Lower leg skin (tissue), 4 donors: ENCODE data around the gene CGB1. TPM values are rescaled to one million over a fixed set of nuclear protein-coding genes. Genes with fewer than 3 reads are reported as not detected.
"Not testable (repeated sequence)": the region's sequence is repeated elsewhere in the genome, so short reads cannot be mapped to it uniquely, and the experiment has no call there.

Source experiments
- DNase-seq, 2 donors: peaks; one replicate each; pipeline ENCODE4 v3.0.0-alpha.2; 2019; ENCODE audit warnings: low spot score in 2 of 2
- H3K4me3 ChIP-seq: fragments of 200-600 bp; sonication (generic); 2 replicates; pipeline ENCODE4 v1.5.1; 2017; ENCODE audit warnings: mild to moderate bottlenecking, low read depth; ENCODE audit not compliant: poor library complexity, severe bottlenecking
- CTCF ChIP-seq, 3 donors: fragments of 450-650 bp; IDR thresholded peaks; one replicate each; pipeline ENCODE4 v1.5.1; 2016; ENCODE audit warnings: antibody characterized with exemption in 3 of 3, mild to moderate bottlenecking in 3 of 3, moderate library complexity in 2 of 3
- POLR2A ChIP-seq, 2 donors: fragments of 450-650 bp; IDR thresholded peaks; one replicate each; pipeline ENCODE4 v1.6.1; 2016 to 2017; ENCODE audit warnings: antibody characterized with exemption in 2 of 2, mild to moderate bottlenecking in 1 of 2, moderate library complexity in 1 of 2
- WGBS, 2 donors: methylation state at CpG; one replicate each; pipeline ENCODE4 v1.1.5; 2018; 5-methylcytosine and 5-hydroxymethylcytosine counted together
- intact Hi-C: fragments of 100-400 bp; cut with DNase I; formaldehyde crosslinking; loops from one replicate; pipeline ENCODE4 v1.15.0; 2023; ENCODE audit warnings: low total_unique reads
- total RNA-seq, 4 donors: library from RNA; depleted of rRNA; stranded (reverse); fragments of >200 nt; gene quantifications; one replicate each; pipeline ENCODE4 v1.1.0, GENCODE V29; 2016

Gene CGB1
- total RNA-seq, 4 donors from 2014 or later: 2.2 TPM; not detected in 3

GRCh38 chr19:49061000-49061399 lies 24.3 kb upstream of the CGB1 start:
- no peak overlapping the region for H3K4me3 ChIP-seq
- 95 to 100% methylated on average over 2 of the region's 2 CpGs for WGBS, 2 donors
- no peak for DNase-seq
- TF ChIP-seq POLR2A (IDR thresholded peaks at IDR 0.05) (no peak), CTCF (IDR thresholded peaks at IDR 0.05) (no peak)
- intact Hi-C loops: no loop called here

DNA sequence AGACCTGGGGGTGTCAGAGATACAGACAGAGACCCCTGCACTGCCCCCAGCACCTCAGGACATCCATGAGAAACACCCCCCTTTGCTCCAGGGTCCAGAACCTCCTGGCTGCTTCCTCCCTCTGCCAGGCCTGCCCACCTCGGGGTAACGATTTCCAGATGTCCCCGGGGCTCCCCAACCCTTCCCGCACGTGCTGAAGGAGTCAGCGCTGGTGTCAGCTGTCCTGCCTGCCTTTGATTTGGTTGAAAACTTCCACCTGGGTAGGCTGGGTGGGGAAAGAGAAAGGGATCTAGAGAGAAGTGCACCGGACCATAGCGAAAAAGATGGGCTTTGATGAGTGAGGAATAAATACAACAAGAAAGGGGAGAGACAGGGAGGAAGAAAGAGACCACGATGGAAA lies 22.4 kb upstream of the CGB1 start:
- no peak for DNase-seq
- TF ChIP-seq POLR2A (IDR thresholded peaks at IDR 0.05) (no peak), CTCF (IDR thresholded peaks at IDR 0.05) (no peak)
- intact Hi-C loops: no loop called here
- WGBS, 2 donors: 34 to 37% methylated on average over 9 of the region's 9 CpGs
- H3K4me3 ChIP-seq: no peak overlapping the region

DNA sequence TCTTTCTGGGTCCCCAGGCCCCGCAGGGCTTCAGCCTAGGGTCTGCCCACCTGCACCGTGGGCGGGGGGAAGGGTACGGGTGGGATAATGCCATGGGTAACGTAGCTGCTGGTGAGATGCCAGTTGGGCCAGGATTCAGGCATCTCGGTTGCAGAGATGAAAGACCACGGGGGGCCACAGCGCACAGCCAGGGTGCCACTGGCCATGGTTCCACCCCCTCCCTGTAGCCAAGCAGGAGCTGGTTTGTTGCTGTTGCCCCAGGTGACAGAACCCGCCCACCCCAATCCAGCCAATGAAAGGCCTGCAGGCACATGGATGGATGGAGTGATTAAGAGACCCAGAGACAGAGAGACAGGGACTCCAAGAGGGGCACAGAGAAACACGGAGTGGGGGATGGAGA lies 21.9 kb upstream of the CGB1 start:
- TF ChIP-seq POLR2A (IDR thresholded peaks at IDR 0.05) (no peak), CTCF (IDR thresholded peaks at IDR 0.05) (no peak)
- WGBS, 2 donors: 32 to 45% methylated on average over 10 of the region's 10 CpGs
- H3K4me3 ChIP-seq: no peak overlapping the region
- intact Hi-C loops: no loop called here
- DNase-seq: no peak

DNA sequence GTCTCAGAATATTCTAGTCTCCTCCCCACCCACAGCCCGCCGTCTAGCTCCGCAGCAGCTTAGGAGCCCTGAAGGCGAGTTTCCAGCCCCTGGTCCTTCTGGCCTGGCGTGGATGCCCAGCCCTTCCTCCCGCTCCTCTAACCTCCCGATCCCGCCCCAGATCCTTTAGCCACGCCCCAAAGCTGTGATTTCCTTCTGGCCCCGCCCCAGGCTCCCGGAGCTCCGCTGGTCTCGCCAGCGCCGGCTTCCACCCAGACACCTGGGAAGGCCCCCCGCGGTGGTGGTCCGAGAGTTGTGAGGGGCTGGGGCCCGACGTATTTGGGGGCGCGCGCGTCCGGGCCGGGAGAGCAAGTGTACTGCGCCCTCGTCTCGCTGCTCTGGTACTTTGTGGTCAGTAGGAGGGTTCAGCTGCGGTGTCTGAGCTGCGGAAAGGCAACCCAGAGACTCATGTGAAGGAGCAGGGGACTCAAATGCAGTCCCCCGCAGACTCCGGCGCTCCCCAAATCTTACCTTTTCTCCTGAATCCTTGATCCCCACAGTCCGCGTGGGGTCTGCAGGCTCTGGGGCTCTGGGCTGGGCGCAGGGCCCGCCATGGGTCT lies 21.0 kb upstream of the CGB1 start, which contains the start of gene CGB7:
CGB7 (minus strand) TSS at position 114 of the 599 bp plus-strand sequence. CDS start 2,374 bp downstream, outside the sequence.
- WGBS, 2 donors: 3 to 4% methylated on average over 21 to 31 of the region's 38 CpGs
- DNase-seq: peak; percentile 67 to 95
- intact Hi-C loops: no loop called here
- peak within 1 kb of the TSS; percentile 13 for H3K4me3 ChIP-seq
- no peak for TF ChIP-seq POLR2A (IDR thresholded peaks at IDR 0.05)
- no peak for TF ChIP-seq CTCF (IDR thresholded peaks at IDR 0.05)

DNA sequence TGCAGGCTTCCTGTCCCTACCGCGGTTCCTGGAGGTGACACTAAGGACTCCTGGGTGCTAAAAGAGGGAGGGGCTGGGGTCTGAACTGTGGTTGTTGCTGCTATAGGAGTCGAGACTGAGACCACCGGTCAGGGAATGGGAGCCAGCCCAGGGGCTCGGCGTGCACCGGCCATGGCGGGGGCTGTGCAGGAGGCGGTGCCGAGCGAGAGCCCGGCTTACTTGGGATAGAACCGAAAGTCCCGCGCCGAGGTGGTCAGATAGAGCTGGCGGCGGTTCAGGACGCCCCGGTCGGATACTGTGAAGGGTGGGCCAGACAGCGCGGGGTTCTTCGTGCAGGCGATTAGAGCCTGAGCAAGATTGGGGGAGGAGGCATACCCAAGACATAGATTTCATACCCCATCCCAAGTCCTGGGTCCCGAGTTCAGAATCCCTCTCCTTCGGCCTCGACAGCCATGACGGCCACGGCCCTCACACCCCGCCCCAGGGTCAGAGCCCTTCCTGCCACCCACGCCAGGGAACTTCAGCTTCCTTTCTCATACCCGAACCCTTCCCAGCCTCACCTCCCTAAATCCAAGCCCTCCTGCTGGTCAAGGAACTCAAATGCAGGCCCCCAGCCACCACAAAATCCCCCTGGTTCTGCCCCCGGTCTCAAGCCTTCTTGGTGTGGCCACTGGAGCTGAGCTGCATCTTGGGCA lies 20.4 kb upstream of the CGB1 start:
- intact Hi-C loops, DNase-seq: not testable (repeated sequence)
- WGBS, 2 donors: 2 to 4% methylated on average over 27 to 30 of the region's 34 CpGs
- peak overlapping the region; percentile 13 for H3K4me3 ChIP-seq

DNA sequence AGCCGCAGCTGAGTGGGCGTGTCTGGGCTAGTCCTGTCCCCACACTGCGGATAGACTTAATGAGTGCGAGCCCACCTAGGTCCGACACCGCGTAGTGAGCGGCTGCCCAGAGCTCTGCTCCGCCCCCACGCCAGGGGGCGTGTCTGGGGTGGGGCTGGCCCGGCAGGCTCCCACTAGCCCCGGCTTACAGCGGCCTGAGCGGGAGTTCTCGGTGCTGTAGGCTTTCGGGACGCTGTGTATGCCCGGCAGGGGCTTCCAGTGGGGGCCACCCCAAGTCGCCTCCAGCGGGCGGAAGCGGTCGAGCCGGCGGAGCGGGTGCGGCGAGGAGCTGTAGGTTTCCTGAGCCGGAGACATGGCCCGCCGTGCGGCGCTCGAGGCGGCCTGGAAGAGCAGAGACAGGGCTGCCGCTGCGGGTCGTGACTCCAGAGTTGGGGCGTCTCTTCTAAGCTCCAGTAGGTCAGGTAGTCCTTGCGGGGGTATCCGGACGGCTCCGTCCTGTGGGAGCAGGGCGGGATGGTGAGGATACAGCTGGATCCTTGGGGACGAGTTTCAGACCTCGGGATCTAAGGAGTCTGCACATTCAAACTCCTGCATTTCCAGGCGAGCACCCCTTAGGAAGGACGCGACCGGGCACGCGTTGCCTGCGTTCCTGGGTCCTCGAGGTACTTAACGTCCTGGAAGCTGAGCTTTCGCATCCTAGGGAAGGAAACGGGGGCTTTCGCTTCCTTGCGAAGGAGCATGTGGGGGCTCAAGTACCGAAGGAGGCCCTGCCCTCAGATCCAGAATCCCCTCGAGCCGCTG lies 19.6 kb upstream of the CGB1 start:
- DNase-seq: peak in 1 of 2 donors; percentile 90
- intact Hi-C loops: no loop called here
- H3K4me3 ChIP-seq: peak overlapping the region; percentile 17
- 0 to 1% methylated on average over 38 to 48 of the region's 63 CpGs for WGBS, 2 donors
- TF ChIP-seq CTCF (IDR thresholded peaks at IDR 0.05): no peak
- TF ChIP-seq POLR2A (IDR thresholded peaks at IDR 0.05): no peak

- WGBS, 2 donors: 57 to 60% methylated on average over 21 to 23 of the region's 24 CpGs
- DNase-seq, H3K4me3 ChIP-seq, intact Hi-C loops: not testable (repeated sequence)
These were observed 13.8 kb upstream of the CGB1 start for GRCh38 chr19:49050376-49051033.

- DNase-seq, intact Hi-C loops: not testable (repeated sequence)
- 86 to 93% methylated on average over 3 of the region's 4 CpGs for WGBS, 2 donors
These were observed 13.1 kb upstream of the CGB1 start for GRCh38 chr19:49049834-49050233.

More at GRCh38 chr19:49049834-49050233, 13.1 kb upstream of the CGB1 start:
- not testable (repeated sequence) for H3K4me3 ChIP-seq
